ENCODE measurements around the gene DRD1. TPM values are rescaled to one million over a fixed set of nuclear protein-coding genes. Genes with fewer than 3 reads are reported as not detected.

The DRD1 gene
- total and polyA plus RNA-seq, 2 experiments from 2014 or later = 0.11 to 0.14 TPM

- no peak for TF ChIP-seq ZNF462 (CRISPR knock-in tag; IDR thresholded peaks at IDR 0.05)
- no peak for TF ChIP-seq CTCF (conservative IDR thresholded peaks at IDR 0.05; ENCODE audit: low read depth in 2 of 2)
- TF ChIP-seq ZNF331 (CRISPR knock-in tag; IDR thresholded peaks at IDR 0.05; ENCODE audit: low read depth) = no peak
- no peak for TF ChIP-seq CREB1 (CRISPR knock-in tag; IDR thresholded peaks at IDR 0.05; ENCODE audit: low read depth)
- TF ChIP-seq EZH2 (IDR thresholded peaks at IDR 0.05; ENCODE audit: low read depth, unreplicated experiment) = no peak
These were observed 9.2 kb downstream of the DRD1 start (continued) for GRCh38 chr5:175434800-175435199.

- Histone ChIP-seq H3K4me2 (no peak overlapping the region), H3K9me2 (ENCODE audit: insufficient read depth) (no peaks in the 10 kb centered on the region), H3F3A (replicated peaks; ENCODE audit: low read depth) (no peaks in the 10 kb centered on the region), H3K27ac (ENCODE audit: low read depth) (no peak overlapping the region), H3K4me1 (ENCODE audit: insufficient read depth) (peaks cover 11% of the 10 kb centered on the region; the same call in 1 of the 2 replicates), H3K79me2 (replicated peaks; ENCODE audit: insufficient read depth) (no peaks in the 10 kb centered on the region), H3K27me3 (ENCODE audit: insufficient read depth) (no peaks in the 10 kb centered on the region), H2AFZ (no peak overlapping the region), H3K36me3 (ENCODE audit: insufficient read depth) (no peaks in the 10 kb centered on the region), H3K4me3 (no peak overlapping the region), H4K20me1 (replicated peaks; ENCODE audit: insufficient read depth) (no peaks in the 10 kb centered on the region)
- H3K27ac Mint-ChIP-seq = no peak overlapping the region
- peaks cover 2% of the 10 kb centered on the region for H3K27me3 Mint-ChIP-seq (ENCODE audit: insufficient read depth, low read depth, poor library complexity)
- peaks cover 9% of the 10 kb centered on the region; the same call in 2 of the 3 replicates for H3K4me1 Mint-ChIP-seq
- DNase-seq (ENCODE audit: low spot score) = no peak
- no peak overlapping the region for H3K4me3 Mint-ChIP-seq
- ATAC-seq = no peak
- H3K36me3 Mint-ChIP-seq (ENCODE audit: low read depth) = peaks cover 7% of the 10 kb centered on the region; the same call in 2 of the 3 replicates
- H3K9me3 Mint-ChIP-seq = peaks cover 7% of the 10 kb centered on the region; the same call in 2 of the 3 replicates
- no peak for TF ChIP-seq JUNB (IDR thresholded peaks at IDR 0.05; ENCODE audit: unreplicated experiment)
- TF ChIP-seq ETS1 (IDR thresholded peaks at IDR 0.05) = no peak
- no peak for TF ChIP-seq POLR2AphosphoS5 (IDR thresholded peaks at IDR 0.05; ENCODE audit: low read depth)
- TF ChIP-seq EZH2phosphoT487 (IDR thresholded peaks at IDR 0.05; ENCODE audit: unreplicated experiment) = no peak
- no peak for TF ChIP-seq STAT1 (IDR thresholded peaks at IDR 0.05; ENCODE audit: unreplicated experiment)
- no peak for TF ChIP-seq REST (IDR thresholded peaks at IDR 0.05; ENCODE audit: unreplicated experiment)
- TF ChIP-seq EZH2 (IDR thresholded peaks at IDR 0.05; ENCODE audit: low read depth, unreplicated experiment) = no peak
- TF ChIP-seq ZNF331 (CRISPR knock-in tag; IDR thresholded peaks at IDR 0.05; ENCODE audit: low read depth) = no peak
These were observed 16.2 kb downstream of the DRD1 start for GRCh38 chr5:175427762-175428161.
